Measurements from ENCODE around the gene TLN1. TPM values are rescaled to one million over a fixed set of nuclear protein-coding genes. Genes with fewer than 3 reads are reported as not detected.

Gene TLN1
- total and polyA plus RNA-seq, 10 donors, result 79.9 to 881 (median 469) TPM

- intact Hi-C loops (cut with DNase I; ENCODE audit: low total_unique reads), result loop anchor here (10.0 kb wide), 1 partner anchor 55 kb away; no protein-coding TSS in a partner anchor
- Histone ChIP-seq H3K4me3 (peak overlapping the region; percentile 63 to 96 (median 80)), H3K4me1 (peaks cover 34 to 70% (median 52%) of the 10 kb centered on the region in 6 donors), H3K9me3 (no peaks in the 10 kb centered on the region), H3K27me3 (replicated peaks in 1 of 7) (no peaks in the 10 kb centered on the region), H3K36me3 (peaks cover 0 to 58% (median 43%) of the 10 kb centered on the region in 6 donors), H3K27ac (peak overlapping the region; percentile 89 to 99 (median 93))
- TF ChIP-seq POLR2AphosphoS5 (IDR thresholded peaks at IDR 0.05), result peak in 1 of 3 donors; percentile 27
- peak in 1 of 3 donors; percentile 11 for TF ChIP-seq POLR2A (IDR thresholded peaks at IDR 0.05)
- TF ChIP-seq, protein P1, sequence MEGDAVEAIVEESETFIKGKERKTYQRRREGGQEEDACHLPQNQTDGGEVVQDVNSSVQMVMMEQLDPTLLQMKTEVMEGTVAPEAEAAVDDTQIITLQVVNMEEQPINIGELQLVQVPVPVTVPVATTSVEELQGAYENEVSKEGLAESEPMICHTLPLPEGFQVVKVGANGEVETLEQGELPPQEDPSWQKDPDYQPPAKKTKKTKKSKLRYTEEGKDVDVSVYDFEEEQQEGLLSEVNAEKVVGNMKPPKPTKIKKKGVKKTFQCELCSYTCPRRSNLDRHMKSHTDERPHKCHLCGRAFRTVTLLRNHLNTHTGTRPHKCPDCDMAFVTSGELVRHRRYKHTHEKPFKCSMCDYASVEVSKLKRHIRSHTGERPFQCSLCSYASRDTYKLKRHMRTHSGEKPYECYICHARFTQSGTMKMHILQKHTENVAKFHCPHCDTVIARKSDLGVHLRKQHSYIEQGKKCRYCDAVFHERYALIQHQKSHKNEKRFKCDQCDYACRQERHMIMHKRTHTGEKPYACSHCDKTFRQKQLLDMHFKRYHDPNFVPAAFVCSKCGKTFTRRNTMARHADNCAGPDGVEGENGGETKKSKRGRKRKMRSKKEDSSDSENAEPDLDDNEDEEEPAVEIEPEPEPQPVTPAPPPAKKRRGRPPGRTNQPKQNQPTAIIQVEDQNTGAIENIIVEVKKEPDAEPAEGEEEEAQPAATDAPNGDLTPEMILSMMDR (IDR thresholded peaks at IDR 0.05 in 8 of 11, conservative IDR thresholded peaks at IDR 0.05 in 3 of 11), result no peak
- peak; percentile 90 for DNase-seq
- WGBS, 5 donors, result 2 to 10% (median 5%) methylated on average over 10 to 19 of the region's 19 CpGs
Measured at GRCh38 chr9:35749515-35750255, 17.7 kb upstream of the TLN1 start.

GRCh38 chr9:35748858-35749514 is 17.0 kb upstream of the TLN1 start, which contains the start of the genes GBA2 and RGP1:
Gene GBA2 (minus strand): TSS chr9:35749228. CDS start chr9:35748704, 524 bp downstream.
Gene RGP1 (plus strand): TSS chr9:35749287. CDS start chr9:35749756, 469 bp downstream.
- H3K36me3 ChIP-seq, result peaks cover 0 to 58% (median 45%) of the 10 kb centered on the region in 6 donors
- TF ChIP-seq, protein P1 (IDR thresholded peaks at IDR 0.05 in 8 of 11, conservative IDR thresholded peaks at IDR 0.05 in 3 of 11), result peak in 1 of 11 experiments; percentile 22
- TF ChIP-seq POLR2AphosphoS5 (IDR thresholded peaks at IDR 0.05), result peak; percentile 87 to 89 (median 89)
- TF ChIP-seq POLR2A (IDR thresholded peaks at IDR 0.05), result peak in 2 of 3 donors; percentile 20 to 44
- peaks cover 34 to 73% (median 54%) of the 10 kb centered on the region in 6 donors for H3K4me1 ChIP-seq
- H3K9me3 ChIP-seq, result no peaks in the 10 kb centered on the region
- H3K27ac ChIP-seq, result peak within 1 kb of the TSS; percentile 89 to 99 (median 93)
- 0 to 1% (median 0%) methylated on average over 22 to 69 of the region's 69 CpGs for WGBS, 5 donors
- peak; percentile 96 for DNase-seq
- H3K27me3 ChIP-seq (replicated peaks in 1 of 7), result no peaks in the 10 kb centered on the region
- peak within 1 kb of the TSS; percentile 63 to 96 (median 80) for H3K4me3 ChIP-seq
- intact Hi-C loops (cut with DNase I; ENCODE audit: low total_unique reads), result loop anchor here (10.0 kb wide), 1 partner anchor 56 kb away; no protein-coding TSS in a partner anchor

GRCh38 chr9:35748242-35748857 is 16.4 kb upstream of the TLN1 start:
- TF ChIP-seq, protein P1 (IDR thresholded peaks at IDR 0.05 in 8 of 11, conservative IDR thresholded peaks at IDR 0.05 in 3 of 11), result no peak
- TF ChIP-seq POLR2A (IDR thresholded peaks at IDR 0.05) (no peak), POLR2AphosphoS5 (IDR thresholded peaks at IDR 0.05) (no peak)
- Histone ChIP-seq H3K9me3 (no peaks in the 10 kb centered on the region), H3K27me3 (replicated peaks in 1 of 7) (no peaks in the 10 kb centered on the region), H3K36me3 (peaks cover 0 to 58% (median 45%) of the 10 kb centered on the region in 6 donors), H3K27ac (peak overlapping the region; percentile 89 to 99 (median 93)), H3K4me3 (peak overlapping the region; percentile 63 to 96 (median 80)), H3K4me1 (peaks cover 34 to 79% (median 54%) of the 10 kb centered on the region in 6 donors)
- no peak for DNase-seq
- intact Hi-C loops (cut with DNase I; ENCODE audit: low total_unique reads), result loop anchor here (10.0 kb wide), 1 partner anchor 56 kb away; no protein-coding TSS in a partner anchor
- 0 to 1% (median 0%) methylated on average over 21 to 24 of the region's 24 CpGs for whole genome bisulfite sequencing, 5 donors

Measured in spleen (tissue), 11 donors.